ENCODE results near the gene PREX1.

PREX1 gene

DNA sequence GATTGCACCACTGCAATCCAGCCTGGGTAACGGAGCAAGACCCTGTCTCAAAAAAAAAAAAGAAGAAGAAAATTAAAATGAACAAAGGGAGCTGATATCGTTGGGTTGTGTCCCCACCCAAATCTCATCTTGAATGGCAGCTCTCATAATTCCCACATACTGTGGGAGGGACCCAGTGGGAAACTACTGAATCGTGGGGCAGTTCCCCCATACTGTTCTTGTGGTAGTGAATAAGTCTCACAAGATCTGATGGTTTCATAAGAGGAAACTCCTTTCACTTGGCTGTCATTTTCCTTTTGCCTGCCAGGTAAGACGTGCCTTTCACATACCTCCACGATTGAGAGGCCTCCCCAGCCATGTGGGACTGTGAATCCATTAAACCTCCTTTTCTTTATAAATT is 149.4 kb downstream of the PREX1 start:
- Mint-ChIP-seq H3K4me3 (no peak overlapping the region), H3K27me3 (no peaks in the 10 kb centered on the region), H3K9me3 (no peaks in the 10 kb centered on the region), H3K4me1 (no peaks in the 10 kb centered on the region), H3K27ac (peak overlapping the region in 1 of 2 donors; percentile 64)
- no peak for ATAC-seq
- no peak for DNase-seq

DNA sequence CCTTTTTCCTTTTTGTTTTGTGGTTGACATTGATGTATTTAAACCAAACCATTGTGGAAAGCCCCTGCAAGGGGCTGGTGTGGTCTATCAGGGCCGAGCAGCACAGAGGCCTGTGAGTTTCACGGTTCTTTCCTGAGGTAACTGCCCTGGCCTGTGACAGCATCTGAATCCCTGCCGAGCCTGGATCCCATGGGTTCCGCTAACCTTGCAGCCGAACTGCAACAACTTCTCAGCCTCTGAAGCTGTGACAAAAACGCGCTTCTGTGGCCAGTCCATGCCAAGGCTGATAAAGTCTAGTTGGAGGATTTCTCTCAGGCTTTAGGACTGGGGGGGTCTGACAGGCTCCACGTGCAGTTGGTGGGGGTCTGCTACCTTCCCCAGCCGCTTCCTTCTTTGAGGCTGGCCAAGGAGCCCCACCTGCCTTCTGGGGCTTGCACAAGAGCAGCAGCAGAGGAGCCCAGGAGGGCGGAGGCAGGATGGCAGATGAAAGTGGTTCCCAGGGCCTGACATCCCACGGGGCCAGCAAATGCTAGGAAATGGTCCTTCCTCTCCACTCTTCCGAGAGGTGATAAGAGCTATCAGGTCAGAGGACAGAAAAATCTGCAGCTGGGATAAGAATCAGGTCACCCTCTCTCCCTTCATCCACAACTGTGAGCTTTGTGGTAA is 150.9 kb downstream of the PREX1 start:
- Mint-ChIP-seq H3K27me3 (no peaks in the 10 kb centered on the region), H3K9me3 (no peaks in the 10 kb centered on the region), H3K27ac (peak overlapping the region; percentile 19 to 57), H3K4me1 (no peaks in the 10 kb centered on the region), H3K4me3 (no peak overlapping the region)
- no peak for DNase-seq
- no peak for ATAC-seq

DNA sequence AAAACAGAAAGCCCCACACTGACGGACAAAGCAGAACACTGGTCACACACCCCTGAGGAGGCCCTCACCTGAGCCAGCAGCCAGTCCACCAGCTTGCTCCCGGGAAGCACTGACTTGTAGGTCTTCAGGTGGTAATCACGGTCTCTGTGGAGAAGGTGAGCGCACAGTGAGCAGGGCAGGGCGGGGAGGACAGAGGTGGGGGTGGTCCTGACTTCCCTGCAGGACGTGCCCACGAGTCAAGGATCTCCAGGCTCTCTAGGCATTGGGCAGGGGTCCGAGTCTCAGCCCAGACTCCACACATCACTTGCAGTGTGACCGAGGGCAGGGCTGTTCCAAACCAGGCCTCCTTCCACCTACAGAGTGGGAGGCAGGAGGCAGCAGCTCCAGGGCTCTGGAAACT is 151.7 kb downstream of the PREX1 start:
- Mint-ChIP-seq H3K4me3 (no peak overlapping the region), H3K9me3 (no peaks in the 10 kb centered on the region), H3K27me3 (no peaks in the 10 kb centered on the region), H3K4me1 (no peaks in the 10 kb centered on the region), H3K27ac (peak overlapping the region in 1 of 2 donors; percentile 43)
- ATAC-seq (no peak), DNase-seq (no peak)

DNA sequence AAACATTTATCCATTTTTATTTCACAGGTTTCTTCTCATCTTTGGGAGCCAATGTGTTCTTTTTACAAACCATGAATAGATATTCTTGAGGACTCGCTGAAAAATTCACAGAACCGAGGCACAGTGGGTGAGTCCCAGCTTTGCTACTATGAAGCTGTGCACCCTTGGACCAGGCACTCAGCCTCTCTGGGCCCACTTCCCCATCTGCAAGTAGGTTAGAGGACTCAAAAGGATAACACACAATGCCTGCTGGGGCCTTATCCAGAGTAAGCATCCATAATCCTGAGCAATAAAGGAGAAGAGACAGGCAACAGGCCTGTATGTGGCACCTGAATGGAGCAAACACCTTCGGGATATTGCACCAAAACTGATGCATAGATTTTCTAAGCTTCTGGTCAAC is 153.3 kb downstream of the PREX1 start:
- Mint-ChIP-seq H3K27me3 (no peaks in the 10 kb centered on the region), H3K9me3 (no peaks in the 10 kb centered on the region), H3K27ac (no peak overlapping the region), H3K4me3 (no peak overlapping the region), H3K4me1 (peaks cover under 1% of the 10 kb centered on the region)
- ATAC-seq = no peak
- DNase-seq = no peak

DNA sequence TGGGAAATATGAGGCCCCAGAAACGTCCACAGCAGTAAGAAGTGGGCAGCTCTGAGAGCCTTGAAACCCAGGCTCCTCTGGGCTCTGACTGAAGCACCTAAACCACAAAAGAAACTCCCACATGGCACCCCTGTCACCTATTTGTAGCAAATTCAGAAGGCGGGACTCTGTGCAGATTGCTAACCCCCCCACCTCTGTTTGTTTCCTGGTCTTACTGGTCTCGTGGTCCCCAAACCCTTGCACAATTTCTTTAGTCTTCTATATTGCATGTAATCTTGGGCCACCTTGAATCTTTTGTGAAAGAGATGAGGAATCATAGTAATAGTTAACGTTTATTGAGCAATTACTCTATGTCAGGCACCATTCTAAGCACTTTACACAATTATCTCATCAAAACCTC is 154.3 kb downstream of the PREX1 start:
- Mint-ChIP-seq H3K4me3 (no peak overlapping the region), H3K4me1 (peaks cover 5% of the 10 kb centered on the region), H3K27ac (peak overlapping the region; percentile 10 to 30), H3K9me3 (no peaks in the 10 kb centered on the region), H3K27me3 (no peaks in the 10 kb centered on the region)
- ATAC-seq (peak; percentile 46), DNase-seq (no peak)

DNA sequence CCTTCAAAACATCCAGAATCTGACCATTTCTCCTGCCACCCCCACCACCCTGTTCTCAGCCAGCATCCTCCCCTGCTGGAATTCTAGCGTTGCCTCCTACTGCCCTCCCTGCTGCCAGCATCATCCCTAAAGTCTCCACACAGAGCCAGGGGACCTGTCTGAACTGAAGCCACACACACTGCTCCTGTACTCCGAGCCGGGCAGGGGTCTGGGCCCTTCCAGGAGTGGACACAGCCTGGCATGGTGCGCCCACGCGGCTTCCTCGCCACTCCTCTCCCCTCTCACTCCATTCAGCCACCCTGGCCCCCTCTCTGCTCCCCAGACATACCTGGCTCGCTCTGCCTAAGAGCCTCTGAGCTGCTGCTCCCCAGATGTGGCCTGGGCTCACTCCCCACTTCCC is 155.5 kb downstream of the PREX1 start:
- ATAC-seq (no peak), DNase-seq (no peak)
- Mint-ChIP-seq H3K27ac (peak overlapping the region; percentile 22 to 50), H3K9me3 (no peaks in the 10 kb centered on the region), H3K27me3 (no peaks in the 10 kb centered on the region), H3K4me1 (peaks cover 5% of the 10 kb centered on the region), H3K4me3 (no peak overlapping the region)

DNA sequence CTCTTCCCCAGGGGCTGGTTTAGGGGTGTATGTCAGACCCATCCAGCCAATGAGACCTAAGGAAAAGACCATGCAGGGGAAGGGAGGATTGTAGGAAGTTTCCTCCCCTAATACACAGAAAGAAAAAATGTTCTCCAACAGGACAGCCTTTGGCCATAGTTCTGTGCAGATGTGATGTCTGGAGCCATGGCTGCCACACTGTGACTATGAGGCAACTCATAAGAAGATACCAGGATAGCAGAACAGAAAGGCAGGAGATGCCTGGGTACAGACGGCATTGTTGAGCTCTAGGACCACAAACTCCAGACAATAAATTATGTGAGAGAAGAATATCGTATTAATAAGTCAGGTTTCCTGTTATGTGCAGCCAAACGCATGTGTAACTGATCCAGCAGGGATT is 156.7 kb downstream of the PREX1 start:
- H3K27me3 Mint-ChIP-seq = no peaks in the 10 kb centered on the region
- peaks cover 5% of the 10 kb centered on the region for H3K4me1 Mint-ChIP-seq
- H3K27ac Mint-ChIP-seq = no peak overlapping the region
- H3K9me3 Mint-ChIP-seq = no peaks in the 10 kb centered on the region
- no peak overlapping the region for H3K4me3 Mint-ChIP-seq
- no peak for DNase-seq
- ATAC-seq = no peak

DNA sequence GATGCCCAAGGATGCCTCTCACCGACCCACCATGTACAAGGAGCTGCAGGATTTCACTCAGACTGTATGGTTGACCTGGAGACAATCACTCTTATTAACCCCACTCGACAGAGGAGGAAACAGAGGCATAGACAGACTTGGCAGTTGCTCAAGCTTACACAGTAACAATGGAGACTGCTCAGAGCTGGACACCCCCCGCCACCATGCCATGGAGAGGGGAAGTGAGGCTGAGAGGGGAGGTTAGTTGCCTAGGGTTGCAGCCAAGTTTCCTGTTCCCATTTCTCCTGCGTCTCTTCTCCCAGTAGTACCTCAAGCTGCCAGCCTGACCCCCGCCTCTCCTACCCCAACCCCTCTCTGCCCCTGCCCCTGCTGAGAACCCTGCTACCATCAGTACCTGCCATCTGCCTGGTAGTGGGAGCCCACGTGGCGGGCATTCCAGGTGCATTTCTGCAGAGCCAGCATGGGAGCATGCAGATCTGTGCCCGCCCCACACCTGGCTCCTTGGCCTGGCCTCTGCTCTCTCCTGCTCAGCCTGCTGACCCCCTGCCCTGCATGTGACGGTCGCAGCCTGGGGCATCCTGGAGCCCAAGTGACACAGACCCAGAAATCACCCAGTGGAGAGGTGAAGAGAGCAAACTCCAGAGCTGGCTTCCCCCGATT is 157.7 kb downstream of the PREX1 start:
- Mint-ChIP-seq H3K4me1 (peaks cover 5% of the 10 kb centered on the region), H3K4me3 (no peak overlapping the region), H3K27me3 (no peaks in the 10 kb centered on the region), H3K27ac (peak overlapping the region; percentile 62 to 90), H3K9me3 (no peaks in the 10 kb centered on the region)
- ATAC-seq (no peak), DNase-seq (no peak)

DNA sequence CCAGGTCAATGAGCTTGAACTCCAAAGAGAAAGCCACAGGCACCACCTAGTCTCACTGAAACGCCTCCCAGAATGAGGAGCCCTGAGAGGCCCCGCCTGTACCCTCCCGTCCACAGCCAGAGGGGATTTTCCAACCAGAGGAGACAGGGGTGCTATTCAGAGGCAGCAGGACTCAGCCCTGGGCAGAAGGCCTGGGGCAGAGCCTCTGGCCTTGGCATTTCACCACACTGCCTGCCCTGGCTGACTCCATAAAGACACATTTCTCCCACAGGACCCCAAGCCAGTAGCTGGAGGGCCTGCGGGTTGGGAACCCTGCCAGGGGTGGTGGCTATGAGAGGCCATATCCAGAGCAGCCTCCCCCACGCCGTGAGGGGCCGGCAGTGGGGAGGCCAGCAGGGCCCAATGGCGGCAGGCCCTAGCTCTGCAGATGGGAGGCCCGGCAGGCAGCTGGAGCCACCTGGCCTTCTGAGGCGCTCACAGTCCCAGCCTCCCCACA is 159.3 kb downstream of the PREX1 start:
- Mint-ChIP-seq H3K27me3 (no peaks in the 10 kb centered on the region), H3K4me1 (peaks cover 5% of the 10 kb centered on the region), H3K4me3 (no peak overlapping the region), H3K27ac (peak overlapping the region in 1 of 2 donors; percentile 25), H3K9me3 (no peaks in the 10 kb centered on the region)
- peak; percentile 41 for ATAC-seq
- DNase-seq = no peak

DNA sequence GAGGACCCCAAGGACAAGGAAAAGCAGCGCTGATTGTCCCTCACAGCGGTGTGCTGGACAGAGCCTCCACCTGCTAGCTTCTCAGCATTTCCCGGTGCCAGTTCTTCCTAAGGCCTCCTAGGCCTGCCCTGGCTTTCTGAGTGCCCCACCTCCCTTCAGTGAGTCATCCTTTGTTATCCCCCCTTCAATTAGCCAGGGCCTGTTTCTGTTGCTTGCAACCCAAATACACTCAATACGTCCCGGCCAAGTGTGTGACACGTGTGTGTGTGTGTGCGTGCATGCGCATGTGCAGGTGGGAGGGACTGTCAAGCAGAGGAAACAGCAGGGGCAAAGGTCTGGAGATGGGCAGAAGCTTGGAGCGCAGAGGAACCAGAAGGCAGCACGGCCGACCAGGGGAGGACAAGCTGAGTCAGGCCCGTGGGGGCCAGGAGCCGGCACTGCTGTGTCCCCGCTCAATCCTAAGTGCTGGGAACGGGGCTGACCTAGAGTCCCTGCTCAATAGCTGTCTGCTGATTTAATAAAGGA is 159.8 kb downstream of the PREX1 start:
- H3K27ac Mint-ChIP-seq = peak overlapping the region in 1 of 2 donors; percentile 55
- no peaks in the 10 kb centered on the region for H3K9me3 Mint-ChIP-seq
- no peak overlapping the region for H3K4me3 Mint-ChIP-seq

DNA sequence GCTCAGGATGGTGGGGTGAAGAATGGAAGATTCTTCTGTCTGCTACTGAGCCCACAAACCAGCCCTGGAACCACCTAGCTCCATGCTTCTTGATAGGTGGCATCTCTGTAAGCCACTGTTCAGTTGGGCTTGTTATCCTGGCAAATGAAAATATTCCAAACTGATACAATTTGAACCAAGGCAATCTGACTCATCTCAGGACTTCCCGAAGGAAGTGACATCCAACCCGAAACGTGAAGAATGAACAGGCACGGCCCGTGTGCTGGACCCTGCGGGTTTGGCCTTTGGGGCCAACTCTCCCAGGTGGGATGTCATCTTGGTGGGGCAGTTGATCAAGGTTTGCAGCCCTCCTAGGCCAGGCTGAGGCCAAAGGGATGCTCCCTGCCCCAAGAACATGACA is 160.3 kb downstream of the PREX1 start:
- H3K27ac Mint-ChIP-seq = no peak overlapping the region
- DNase-seq = no peak
- no peaks in the 10 kb centered on the region for H3K9me3 Mint-ChIP-seq
- peaks cover 12% of the 10 kb centered on the region for H3K4me1 Mint-ChIP-seq
- ATAC-seq = no peak
- H3K4me3 Mint-ChIP-seq = no peak overlapping the region
- H3K27me3 Mint-ChIP-seq = no peaks in the 10 kb centered on the region

More for the DNA sequence above, 159.8 kb downstream of the PREX1 start:
- no peak for ATAC-seq
- Mint-ChIP-seq H3K4me1 (peaks cover 8% of the 10 kb centered on the region), H3K27me3 (no peaks in the 10 kb centered on the region)
- DNase-seq = no peak

DNA sequence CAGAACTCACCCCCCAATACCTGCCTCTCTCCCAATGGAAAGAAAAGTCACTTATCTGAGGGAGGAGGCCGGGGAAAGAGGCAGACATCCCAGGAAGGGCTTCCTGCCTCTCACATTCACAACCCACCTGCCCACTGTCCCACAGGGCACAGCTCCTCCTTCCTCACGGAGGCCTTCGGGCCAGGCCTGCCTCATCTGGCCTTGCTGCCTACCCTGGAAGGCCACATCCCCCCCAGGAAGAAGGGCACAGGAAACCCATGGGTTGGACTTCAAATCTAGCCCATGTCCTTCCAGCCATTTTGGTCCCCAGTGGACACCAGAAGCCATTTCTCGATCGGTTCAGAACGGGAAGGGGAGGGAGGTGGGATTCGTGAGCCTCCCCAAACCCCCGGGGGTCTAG is 162.0 kb downstream of the PREX1 start:
- H3K4me3 Mint-ChIP-seq = no peak overlapping the region
- no peaks in the 10 kb centered on the region for H3K27me3 Mint-ChIP-seq
- H3K27ac Mint-ChIP-seq = no peak overlapping the region
- no peak for DNase-seq
- no peaks in the 10 kb centered on the region for H3K9me3 Mint-ChIP-seq
- ATAC-seq = no peak
- peaks cover 12% of the 10 kb centered on the region for H3K4me1 Mint-ChIP-seq

DNA sequence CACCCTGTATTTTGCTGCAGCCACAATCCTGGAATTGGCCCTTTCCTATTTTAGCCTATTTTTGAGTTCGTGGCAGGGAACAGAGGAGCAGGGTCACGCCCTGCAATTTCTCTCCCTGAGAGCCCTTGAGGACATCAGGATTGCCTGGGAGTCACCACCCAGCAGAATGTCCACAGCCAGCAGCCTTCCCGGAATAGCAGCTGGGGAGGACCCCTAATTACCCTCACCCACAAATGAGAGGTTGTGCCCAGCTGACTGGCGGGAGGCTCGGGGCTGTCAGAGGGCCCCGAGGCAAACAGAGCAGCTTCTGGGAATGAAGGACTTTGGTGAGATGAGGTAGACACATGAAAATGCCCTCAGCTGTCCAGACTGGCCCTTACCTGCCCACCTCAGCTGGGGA is 165.1 kb downstream of the PREX1 start:
- H3K9me3 Mint-ChIP-seq = no peaks in the 10 kb centered on the region
- H3K27ac Mint-ChIP-seq = peak overlapping the region in 1 of 2 donors; percentile 69
- no peak for DNase-seq
- ATAC-seq = no peak
- no peaks in the 10 kb centered on the region for H3K27me3 Mint-ChIP-seq
- H3K4me1 Mint-ChIP-seq = peaks cover 35% of the 10 kb centered on the region
- no peak overlapping the region for H3K4me3 Mint-ChIP-seq

DNA sequence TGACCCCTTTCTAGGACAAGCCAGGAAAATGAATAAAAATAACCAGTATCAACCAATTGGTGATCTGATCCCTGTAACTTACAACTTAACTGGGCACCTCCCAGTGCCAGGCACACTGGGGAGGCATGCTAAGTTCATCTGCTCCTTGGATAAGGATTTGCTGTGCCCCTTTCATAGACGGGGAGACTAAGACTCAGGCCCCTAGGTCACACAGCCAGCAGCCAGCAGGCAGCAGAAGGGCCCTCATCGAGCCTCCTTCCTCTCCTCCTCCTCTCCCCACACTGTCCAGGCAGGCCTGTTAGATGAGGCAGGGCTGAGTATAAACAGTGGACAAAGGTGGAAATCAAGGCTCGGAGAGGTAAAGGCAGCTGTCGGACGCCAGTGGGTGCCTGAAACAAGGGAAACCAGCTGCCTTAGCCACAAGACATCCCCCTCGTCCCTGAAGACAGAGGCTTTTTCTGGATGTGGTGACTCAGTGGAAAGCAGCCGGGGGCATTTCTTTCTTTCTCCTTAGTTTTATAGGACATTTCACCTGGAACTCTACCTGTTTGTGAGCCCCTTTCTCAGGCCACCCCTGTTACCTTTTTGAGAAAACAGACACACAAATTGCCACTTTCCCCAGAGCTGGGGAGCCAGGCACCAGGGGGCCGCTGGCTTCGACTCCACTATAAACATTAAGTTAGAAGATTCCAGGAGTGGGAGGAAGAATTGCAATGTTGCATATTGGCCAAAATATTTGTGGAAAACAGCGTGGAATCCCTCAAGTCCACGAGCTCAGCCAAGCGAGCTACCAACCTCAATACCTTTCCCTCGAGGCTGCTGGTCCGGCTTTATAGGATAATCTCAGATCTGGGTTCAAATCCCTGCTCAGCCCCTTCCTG is 166.0 kb downstream of the PREX1 start:
- ATAC-seq (no peak), DNase-seq (no peak)
- Mint-ChIP-seq H3K27ac (peak overlapping the region in 1 of 2 donors; percentile 55), H3K9me3 (no peaks in the 10 kb centered on the region), H3K27me3 (no peaks in the 10 kb centered on the region), H3K4me3 (no peak overlapping the region), H3K4me1 (peaks cover 39% of the 10 kb centered on the region)

DNA sequence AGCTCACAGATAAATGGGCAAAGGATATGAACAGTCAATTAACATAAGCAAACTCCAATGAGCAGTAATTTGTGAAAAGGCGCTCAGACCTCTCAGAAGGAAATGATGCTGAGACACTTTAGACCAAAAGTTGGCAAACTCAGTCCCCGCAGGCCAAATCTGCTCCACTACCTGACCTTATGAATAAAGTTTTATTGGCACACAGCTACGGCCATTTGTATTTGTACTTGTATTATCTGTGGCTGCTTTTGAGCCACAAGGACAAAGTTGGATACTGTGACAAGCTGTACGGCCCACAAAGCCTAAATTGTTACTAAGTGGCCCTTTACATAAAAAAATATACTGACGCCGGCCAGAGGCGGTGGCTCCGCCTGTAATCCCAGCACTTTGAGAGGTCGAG is 167.0 kb downstream of the PREX1 start:
- Mint-ChIP-seq H3K4me3 (no peak overlapping the region), H3K9me3 (no peaks in the 10 kb centered on the region), H3K4me1 (peaks cover 39% of the 10 kb centered on the region), H3K27ac (no peak overlapping the region), H3K27me3 (no peaks in the 10 kb centered on the region)
- DNase-seq (no peak), ATAC-seq (no peak)

DNA sequence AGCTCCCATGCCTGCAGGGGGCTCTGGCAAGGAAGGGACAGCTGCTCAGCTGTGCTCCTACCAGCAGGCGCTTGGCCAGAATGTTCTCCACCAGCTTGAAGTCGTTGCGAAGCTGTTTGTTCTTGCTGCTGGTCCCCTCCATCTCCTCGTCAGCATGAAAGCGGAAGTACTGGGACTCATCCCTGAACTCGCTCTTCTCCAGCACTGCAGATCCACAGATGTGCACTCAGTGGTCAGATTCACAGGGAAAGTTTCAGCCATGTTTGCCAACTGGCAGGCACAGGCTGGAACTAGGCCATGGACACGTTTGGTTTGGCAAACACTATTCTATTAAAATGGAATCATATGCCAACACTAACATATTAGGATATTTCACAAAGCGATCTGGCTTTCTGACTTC is 167.9 kb downstream of the PREX1 start:
- Mint-ChIP-seq H3K27ac (peak overlapping the region; percentile 21 to 82), H3K27me3 (no peaks in the 10 kb centered on the region), H3K9me3 (no peaks in the 10 kb centered on the region), H3K4me1 (peaks cover 39% of the 10 kb centered on the region), H3K4me3 (no peak overlapping the region)
- DNase-seq (no peak), ATAC-seq (no peak)

All from stimulated activated naive CD8-positive, alpha-beta T cell treated with anti-CD3 and anti-CD28 coated beads, Interleukin-15, amount 100 ng/mL, for 72 hours (primary cell).